HL-60 (cell line): ENCODE results near the gene NUDCD3.

Experiments
- GABPA ChIP-seq: IDR thresholded peaks from 2 replicates; pipeline ENCODE4 v1.6.1; 2012; ENCODE audit warnings: low read depth
- POLR2AphosphoS5 ChIP-seq: IDR thresholded peaks from 2 replicates; pipeline ENCODE4 v1.6.1; 2012; ENCODE audit warnings: low read depth
- SPI1 ChIP-seq: IDR thresholded peaks from 2 replicates; pipeline ENCODE4 v1.6.1; 2012; ENCODE audit warnings: low read depth, mild to moderate bottlenecking, borderline replicate concordance
- TF ChIP-seq, protein P1 (sequence below): IDR thresholded peaks from one replicate; pipeline ENCODE4 v1.5.1; 2011; ENCODE audit warnings: low read length, control low read depth, inconsistent platforms; ENCODE audit not compliant: insufficient read depth

DNA sequence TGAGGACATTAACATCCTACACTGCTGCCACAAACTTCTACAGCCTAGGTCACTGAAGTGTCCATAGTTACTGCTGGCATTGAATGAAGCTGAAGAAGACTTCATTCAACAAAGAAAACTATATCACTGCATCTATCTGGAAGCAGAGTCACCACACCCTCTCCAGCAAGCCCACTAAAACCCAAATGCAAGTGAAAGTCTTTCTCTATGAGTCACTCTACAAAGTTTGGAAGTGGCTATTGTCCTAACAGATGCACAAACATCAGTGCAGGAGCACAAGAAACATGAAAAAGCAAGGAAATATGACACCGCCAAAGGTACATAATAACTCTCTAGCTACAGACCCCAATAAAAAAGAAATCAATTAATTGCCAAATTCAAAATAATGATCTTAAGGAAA, 121.6 kb downstream of the NUDCD3 start:
- no peak for TF ChIP-seq SPI1
- TF ChIP-seq, protein P1, sequence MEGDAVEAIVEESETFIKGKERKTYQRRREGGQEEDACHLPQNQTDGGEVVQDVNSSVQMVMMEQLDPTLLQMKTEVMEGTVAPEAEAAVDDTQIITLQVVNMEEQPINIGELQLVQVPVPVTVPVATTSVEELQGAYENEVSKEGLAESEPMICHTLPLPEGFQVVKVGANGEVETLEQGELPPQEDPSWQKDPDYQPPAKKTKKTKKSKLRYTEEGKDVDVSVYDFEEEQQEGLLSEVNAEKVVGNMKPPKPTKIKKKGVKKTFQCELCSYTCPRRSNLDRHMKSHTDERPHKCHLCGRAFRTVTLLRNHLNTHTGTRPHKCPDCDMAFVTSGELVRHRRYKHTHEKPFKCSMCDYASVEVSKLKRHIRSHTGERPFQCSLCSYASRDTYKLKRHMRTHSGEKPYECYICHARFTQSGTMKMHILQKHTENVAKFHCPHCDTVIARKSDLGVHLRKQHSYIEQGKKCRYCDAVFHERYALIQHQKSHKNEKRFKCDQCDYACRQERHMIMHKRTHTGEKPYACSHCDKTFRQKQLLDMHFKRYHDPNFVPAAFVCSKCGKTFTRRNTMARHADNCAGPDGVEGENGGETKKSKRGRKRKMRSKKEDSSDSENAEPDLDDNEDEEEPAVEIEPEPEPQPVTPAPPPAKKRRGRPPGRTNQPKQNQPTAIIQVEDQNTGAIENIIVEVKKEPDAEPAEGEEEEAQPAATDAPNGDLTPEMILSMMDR: no peak
- TF ChIP-seq POLR2AphosphoS5: no peak
- no peak for TF ChIP-seq GABPA
